Hepatocyte (in vitro differentiated cells): ENCODE results near the gene UCHL3.
"Not testable (repeated sequence)": the region's sequence is repeated elsewhere in the genome, so short reads cannot be mapped to it uniquely, and the experiment has no call there.

Source experiments
- EZH2 ChIP-seq: fragments of 200-600 bp; sonication (generic); IDR thresholded peaks from 2 replicates; pipeline ENCODE4 v1.6.1; 2016; ENCODE audit warnings: antibody characterized with exemption, mild to moderate bottlenecking, borderline replicate concordance
- EZH2phosphoT487 ChIP-seq: fragments of 200-600 bp; sonication (generic); IDR thresholded peaks from one replicate; pipeline ENCODE4 v1.6.1; 2018; ENCODE audit warnings: antibody characterized with exemption, mild to moderate bottlenecking, low read depth, moderate library complexity; ENCODE audit not compliant: unreplicated experiment, severe bottlenecking

- not testable (repeated sequence) for TF ChIP-seq EZH2phosphoT487, EZH2
Observed at GRCh38 chr13:75545386-75545785, 4.2 kb upstream of the UCHL3 start.
